Endothelial cell of umbilical vein (primary cell): ENCODE measurements around the gene PTGES2. TPM values are rescaled to one million over a fixed set of nuclear protein-coding genes. Genes with fewer than 3 reads are reported as not detected.

Experiments
- BruUV-seq: library from RNA; stranded (reverse); fragments of 400-500 nt; replicated peaks from 2 replicates; lab custom pipeline; 2021; lab: Mats Ljungman, UMichigan
- CTCF ChIA-PET: fragments of 300-600, 350-600 bp; sonication (Branson Sonifier 250); formaldehyde crosslinking; loops from one replicate; lab custom pipeline; 2021; ENCODE audit warnings: antibody characterized with exemption, inconsistent platforms; lab: Charles Lee
- POLR2A ChIA-PET: fragments of 300-600, 350-600 bp; sonication (Branson Sonifier 250); formaldehyde crosslinking; loops from one replicate; lab custom pipeline; 2021; ENCODE audit warnings: antibody characterized with exemption, inconsistent platforms; lab: Charles Lee
- DNase-seq: peaks from one replicate; pipeline ENCODE4 v3.0.0-alpha.2; 2011; ENCODE audit warnings: low read depth, low spot score
- FAIRE-seq: peaks from 2 replicates; lab custom pipeline; 2011; peaks lifted over from hg19 to GRCh38; lab: Jason Lieb, UNC
- H2AFZ ChIP-seq: 2 replicates; pipeline ENCODE4 v1.6.0; 2012; ENCODE audit warnings: low read depth, low read length, control low read depth, inconsistent platforms
- H3K27ac ChIP-seq: 2 replicates; pipeline ENCODE4 v1.5.1; 2011; ENCODE audit warnings: low read depth, mild to moderate bottlenecking, control low read depth, low read length, moderate library complexity; ENCODE audit not compliant: insufficient read depth
- H3K27me3 ChIP-seq, 2 experiments: 2 replicates each; pipeline versions ENCODE4 v1.6.0 to v1.6.1; 2011; ENCODE audit warnings: low read length in 2 of 2, mixed read lengths in 1 of 2; ENCODE audit not compliant: control insufficient read depth in 2 of 2, insufficient read depth in 2 of 2
- H3K36me3 ChIP-seq, 2 experiments: 2 replicates in 1 of 2; 3 replicates in 1 of 2; pipeline ENCODE4 v1.5.1; 2011; ENCODE audit warnings: low read length in 2 of 2, mild to moderate bottlenecking in 1 of 2, moderate library complexity in 1 of 2; ENCODE audit not compliant: control insufficient read depth in 2 of 2, insufficient read depth in 2 of 2; ENCODE audit errors: extremely low read depth in 1 of 2
- H3K4me1 ChIP-seq: 3 replicates; pipeline ENCODE4 v1.5.1; 2011; ENCODE audit warnings: mild to moderate bottlenecking, low read length; ENCODE audit not compliant: control insufficient read depth, insufficient read depth; ENCODE audit errors: extremely low read depth
- H3K4me2 ChIP-seq: 2 replicates; pipeline ENCODE4 v1.6.1; 2011; ENCODE audit warnings: low read length, control low read depth, mixed read lengths; ENCODE audit not compliant: insufficient read depth
- H3K4me3 ChIP-seq, 3 experiments: fragments of 200-600 bp in 1 of 3; sonication (generic), shearing (Covaris generic) in 1 of 3; replicated peaks in 1 of 3; 2 replicates each; pipeline ENCODE4 v1.5.1; 2011 to 2016; ENCODE audit warnings: control low read depth in 3 of 3, low read length in 3 of 3, mild to moderate bottlenecking in 2 of 3, inconsistent platforms in 1 of 3, low read depth in 1 of 3, moderate library complexity in 1 of 3; ENCODE audit not compliant: insufficient read depth in 1 of 3
- H3K79me2 ChIP-seq: 2 replicates; pipeline ENCODE4 v1.6.0; 2012; ENCODE audit warnings: low read length, inconsistent platforms; ENCODE audit not compliant: control insufficient read depth, insufficient read depth
- H3K9ac ChIP-seq: replicated peaks from 2 replicates; pipeline ENCODE3; 2011; ENCODE audit warnings: low read length, control low read depth; ENCODE audit not compliant: insufficient read depth; ENCODE audit errors: extremely low read depth
- H3K9me1 ChIP-seq: replicated peaks from 3 replicates; pipeline ENCODE4 v1.6.0; 2011; ENCODE audit warnings: mild to moderate bottlenecking, low read length; ENCODE audit not compliant: control insufficient read depth, insufficient read depth; ENCODE audit errors: extremely low read depth
- H3K9me3 ChIP-seq: replicated peaks from 2 replicates; pipeline ENCODE4 v1.5.1; 2012; ENCODE audit warnings: low read length, inconsistent platforms; ENCODE audit not compliant: control insufficient read depth, insufficient read depth
- H4K20me1 ChIP-seq: replicated peaks from 2 replicates; pipeline ENCODE3; 2011; ENCODE audit warnings: mild to moderate bottlenecking, low read length; ENCODE audit not compliant: control insufficient read depth, insufficient read depth; ENCODE audit errors: extremely low read depth
- EZH2 ChIP-seq: IDR thresholded peaks from 2 replicates; pipeline ENCODE4 v1.6.1; 2012; ENCODE audit warnings: borderline replicate concordance, low read depth, mild to moderate bottlenecking, moderate library complexity, low read length, inconsistent platforms; ENCODE audit not compliant: severe bottlenecking
- FOS ChIP-seq: IDR thresholded peaks from 2 replicates; pipeline ENCODE4 v1.6.1; 2011; ENCODE audit warnings: mild to moderate bottlenecking, low read length, moderate library complexity, borderline replicate concordance; ENCODE audit not compliant: insufficient read depth
- GATA2 ChIP-seq: IDR thresholded peaks from 2 replicates; pipeline ENCODE4 v1.7.0; 2011; ENCODE audit warnings: low read depth, mild to moderate bottlenecking, moderate library complexity, mixed read lengths, low read length; ENCODE audit not compliant: insufficient read length, insufficient read depth
- JUN ChIP-seq: IDR thresholded peaks from 2 replicates; pipeline ENCODE4 v1.6.1; 2011; ENCODE audit warnings: borderline replicate concordance, low read depth; ENCODE audit not compliant: insufficient read length, insufficient read depth
- POLR2A ChIP-seq: IDR thresholded peaks from 2 replicates; pipeline ENCODE4 v1.6.1; 2012; ENCODE audit warnings: low read depth, mild to moderate bottlenecking, control low read depth, low read length
- POLR2AphosphoS5 ChIP-seq: IDR thresholded peaks from 2 replicates; pipeline ENCODE4 v1.6.1; 2012; ENCODE audit warnings: low read depth, mild to moderate bottlenecking, control low read depth, low read length, moderate library complexity; ENCODE audit not compliant: insufficient read depth
- dilution Hi-C: fragments of 300-500 bp; cut with MboI; formaldehyde crosslinking; loops from one replicate; pipeline ENCODE4 v1.15.0; 2019; ENCODE audit warnings: low sequenced_read_pairs; ENCODE audit not compliant: extremely low pct_ligation_motif_present
- intact Hi-C: fragments of 100-400 bp; cut with micrococcal nuclease; formaldehyde crosslinking; loops from one replicate; pipeline ENCODE4 v1.10.0; 2022
- polyA plus RNA-seq, 4 experiments: library from polyadenylated mRNA; depleted of rRNA in 3 of 4; stranded (reverse) in 3 of 4; unstranded in 1 of 4; fragments of >200 nt; gene quantifications; 2 replicates each; pipeline versions ENCODE4 v1.2.1 to v1.2.3, GENCODE V29; 2011 to 2012; ENCODE audit warnings: missing spikeins in 1 of 4
- total RNA-seq: library from RNA; stranded (reverse); gene quantifications from 2 replicates; pipeline ENCODE4 v1.2.3, GENCODE V29; 2021

PTGES2 gene
- total and polyA plus RNA-seq, 2 donors (not counting 3 experiments of a cell fraction or from before 2014, with no cell fraction given) = 64.2 to 69.9 TPM

DNA sequence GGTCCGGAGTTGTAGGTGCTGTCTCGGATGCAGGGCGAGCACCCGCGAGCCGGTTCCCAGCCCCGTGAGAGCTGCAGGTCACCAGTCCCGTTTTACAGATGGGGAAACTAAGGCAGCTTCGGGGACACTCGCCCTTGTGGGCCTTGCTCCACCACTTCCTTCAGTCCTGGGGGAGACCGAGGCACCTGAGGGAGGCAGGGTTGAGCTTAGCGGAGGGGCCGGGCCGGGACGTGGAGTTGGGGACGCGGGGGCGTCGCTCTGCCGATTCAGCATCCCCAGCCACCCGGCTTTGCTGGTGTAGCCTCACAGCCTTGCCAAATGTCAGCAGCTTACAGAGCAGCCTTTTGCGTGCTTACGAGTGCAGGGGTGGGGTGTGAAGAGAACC lies 33.1 kb upstream of the PTGES2 start:
- Histone ChIP-seq H2AFZ (peak overlapping the region; percentile 79), H3K4me2 (peak overlapping the region; percentile 37), H3K9me3 (no peaks in the 10 kb centered on the region), H3K9me1 (no peaks in the 10 kb centered on the region), H3K27me3 (no peaks in the 10 kb centered on the region), H3K4me1 (peaks cover 11% of the 10 kb centered on the region), H3K79me2 (no peaks in the 10 kb centered on the region), H3K36me3 (peaks cover 4 to 25% of the 10 kb centered on the region in 2 experiments), H3K27ac (peak overlapping the region; percentile 35), H3K9ac (peak overlapping the region; percentile 60), H3K4me3 (peak overlapping the region; percentile 78 to 86 (median 80)), H4K20me1 (no peaks in the 10 kb centered on the region)
- POLR2A ChIA-PET = interaction anchor here (0.6 kb wide), 1 partner anchor 91 kb away, joined by 3 read pairs; no protein-coding TSS in a partner anchor
- CTCF ChIA-PET = interaction anchor here (1.4 to 1.8 kb wide), 3 partner anchors 10 to 36 kb away, joined by 4 to 8 read pairs (median 7); no protein-coding TSS in a partner anchor
- dilution Hi-C loops = no loop called here
- BruUV-seq = no TSS peak
- intact Hi-C loops = loop anchor here (1.0 to 2.0 kb wide), 3 partner anchors 30 to 116 kb away; partner anchors contain the start of genes CIZ1, GOLGA2 and SWI5
- no peak for TF ChIP-seq FOS
- TF ChIP-seq EZH2 = no peak
- TF ChIP-seq POLR2AphosphoS5 = no peak
- no peak for TF ChIP-seq GATA2
- TF ChIP-seq JUN = no peak
- TF ChIP-seq POLR2A = no peak
- FAIRE-seq (peak; percentile 54), DNase-seq (peak; percentile 23)
